H9 (cell line): ENCODE data around the gene GRIK4. TPM values are rescaled to one million over a fixed set of nuclear protein-coding genes. Genes with fewer than 3 reads are reported as not detected.

Experiments used
- DNase-seq: peaks from one replicate; pipeline ENCODE4 v3.0.0-alpha.2; 2017
- H2AFZ ChIP-seq: one replicate; pipeline ENCODE4 v1.6.1; 2013; ENCODE audit warnings: mild to moderate bottlenecking, low read length, control low read depth, moderate library complexity
- H2AK5ac ChIP-seq: 2 replicates; pipeline ENCODE4 v1.6.1; 2013; ENCODE audit warnings: low read length, control low read depth, mixed read lengths; ENCODE audit not compliant: insufficient read length
- H2BK120ac ChIP-seq: one replicate; pipeline ENCODE4 v1.6.1; 2013; ENCODE audit warnings: low read depth, mild to moderate bottlenecking, low read length, control low read depth, inconsistent platforms; ENCODE audit not compliant: poor library complexity, severe bottlenecking
- H2BK12ac ChIP-seq: 2 replicates; pipeline ENCODE4 v1.6.1; 2013; ENCODE audit warnings: low read length, control low read depth, mixed read lengths, low read depth; ENCODE audit not compliant: insufficient read length
- H2BK15ac ChIP-seq: 2 replicates; pipeline ENCODE4 v1.6.1; 2013; ENCODE audit warnings: low read depth, low read length, control low read depth
- H2BK20ac ChIP-seq: one replicate; pipeline ENCODE4 v1.6.1; 2013; ENCODE audit warnings: low read depth, mild to moderate bottlenecking, low read length, control low read depth, inconsistent platforms; ENCODE audit not compliant: poor library complexity, severe bottlenecking
- H2BK5ac ChIP-seq: 2 replicates; pipeline ENCODE4 v1.6.1; 2013; ENCODE audit warnings: low read length, control low read depth, mixed read lengths; ENCODE audit not compliant: insufficient read length
- H3K14ac ChIP-seq: 2 replicates; pipeline ENCODE4 v1.6.1; 2013; ENCODE audit warnings: low read length, control low read depth; ENCODE audit not compliant: insufficient read depth
- H3K18ac ChIP-seq: 2 replicates; pipeline ENCODE4 v1.6.1; 2013; ENCODE audit warnings: low read depth, mild to moderate bottlenecking, mixed read lengths, low read length, control low read depth; ENCODE audit not compliant: insufficient read length
- H3K23ac ChIP-seq: 2 replicates; pipeline ENCODE4 v1.6.1; 2013; ENCODE audit warnings: low read length, control low read depth, mixed read lengths, low read depth; ENCODE audit not compliant: insufficient read length
- H3K23me2 ChIP-seq: 2 replicates; pipeline ENCODE4 v1.6.1; 2013; ENCODE audit warnings: low read depth, mild to moderate bottlenecking, mixed read lengths, low read length, control low read depth; ENCODE audit not compliant: insufficient read length, poor library complexity, severe bottlenecking
- H3K27ac ChIP-seq: 2 replicates; pipeline ENCODE4 v1.5.1; 2013; ENCODE audit warnings: low read length, control low read depth, mixed read lengths, low read depth; ENCODE audit not compliant: insufficient read length
- H3K27me3 ChIP-seq: 2 replicates; pipeline ENCODE4 v1.6.1; 2013; ENCODE audit warnings: low read length, control low read depth, inconsistent platforms; ENCODE audit not compliant: insufficient read depth
- H3K4ac ChIP-seq: 2 replicates; pipeline ENCODE4 v1.6.1; 2013; ENCODE audit warnings: low read depth, mild to moderate bottlenecking, control low read depth, inconsistent platforms, low read length, moderate library complexity
- H3K4me1 ChIP-seq: 2 replicates; pipeline ENCODE4 v1.6.1; 2013; ENCODE audit warnings: low read length, control low read depth, inconsistent platforms; ENCODE audit not compliant: insufficient read depth
- H3K4me2 ChIP-seq: 2 replicates; pipeline ENCODE4 v1.6.1; 2013; ENCODE audit warnings: low read length, control low read depth, mixed read lengths; ENCODE audit not compliant: insufficient read length, insufficient read depth
- H3K56ac ChIP-seq: 2 replicates; pipeline ENCODE4 v1.6.1; 2013; ENCODE audit warnings: low read depth, mild to moderate bottlenecking, mixed read lengths, low read length, control low read depth; ENCODE audit not compliant: insufficient read length
- H3K79me1 ChIP-seq: 2 replicates; pipeline ENCODE4 v1.6.1; 2013; ENCODE audit warnings: low read depth, mild to moderate bottlenecking, moderate library complexity, low read length, control low read depth, inconsistent platforms; ENCODE audit not compliant: insufficient read depth, poor library complexity, severe bottlenecking
- H3K79me2 ChIP-seq: 2 replicates; pipeline ENCODE4 v1.6.1; 2013; ENCODE audit warnings: low read length, control low read depth, inconsistent platforms; ENCODE audit not compliant: insufficient read depth
- H3K9ac ChIP-seq: 2 replicates; pipeline ENCODE4 v1.6.1; 2013; ENCODE audit warnings: low read length, control low read depth, mixed read lengths; ENCODE audit not compliant: insufficient read length; ENCODE audit errors: extremely low read depth
- H3K9me3 ChIP-seq: one replicate; pipeline ENCODE4 v1.6.1; 2013; ENCODE audit warnings: low read depth, low read length, inconsistent platforms; ENCODE audit not compliant: control insufficient read depth
- H3T11ph ChIP-seq: one replicate; pipeline ENCODE4 v1.6.1; 2013; ENCODE audit warnings: mild to moderate bottlenecking, low read length, control low read depth, inconsistent platforms
- H4K20me1 ChIP-seq: one replicate; pipeline ENCODE4 v1.6.1; 2013; ENCODE audit not compliant: control insufficient read depth, insufficient read length, insufficient read depth
- H4K5ac ChIP-seq: 2 replicates; pipeline ENCODE4 v1.6.1; 2013; ENCODE audit warnings: low read depth, mild to moderate bottlenecking, mixed read lengths, low read length, control low read depth; ENCODE audit not compliant: insufficient read length
- H4K8ac ChIP-seq: replicated peaks from 2 replicates; pipeline ENCODE4 v1.6.1; 2013; ENCODE audit warnings: low read length, control low read depth, mixed read lengths, low read depth; ENCODE audit not compliant: insufficient read length
- H4K91ac ChIP-seq: 2 replicates; pipeline ENCODE4 v1.6.1; 2013; ENCODE audit warnings: low read depth, mild to moderate bottlenecking, moderate library complexity, mixed read lengths, low read length, control low read depth; ENCODE audit not compliant: insufficient read length
- H3K27ac Mint-ChIP-seq, 3 experiments: 2 replicates in 2 of 3; 3 replicates in 1 of 3; pipeline ENCODE4 v1.8.0; 2020 to 2021; ENCODE audit warnings: mixed read lengths in 3 of 3, mild to moderate bottlenecking in 1 of 3, moderate library complexity in 1 of 3
- H3K27me3 Mint-ChIP-seq: 2 replicates; pipeline ENCODE4 v1.8.0; 2021; ENCODE audit warnings: low read depth, mild to moderate bottlenecking, moderate library complexity, mixed read lengths
- H3K36me3 Mint-ChIP-seq, 3 experiments: 2 replicates in 2 of 3; 3 replicates in 1 of 3; pipeline ENCODE4 v1.8.0; 2020 to 2021; ENCODE audit warnings: low read depth in 3 of 3, mixed read lengths in 3 of 3; ENCODE audit not compliant: insufficient read depth in 1 of 3
- H3K4me1 Mint-ChIP-seq, 2 experiments: 2 replicates each; pipeline ENCODE4 v1.8.0; 2020; ENCODE audit warnings: mixed read lengths in 2 of 2
- H3K4me3 Mint-ChIP-seq, 2 experiments: 2 replicates in 1 of 2; 3 replicates in 1 of 2; pipeline ENCODE4 v1.8.0; 2020 to 2021; ENCODE audit warnings: mild to moderate bottlenecking in 2 of 2, mixed read lengths in 2 of 2, moderate library complexity in 1 of 2
- H3K9me3 Mint-ChIP-seq, 2 experiments: 2 replicates in 1 of 2; 3 replicates in 1 of 2; pipeline ENCODE4 v1.8.0; 2020; ENCODE audit warnings: mild to moderate bottlenecking in 2 of 2, mixed read lengths in 2 of 2, moderate library complexity in 1 of 2
- WGBS: extraction: QIAGEN DNeasy Blood & Tissue Kit; methylation state at CpG from one replicate; pipeline ENCODE4 v1.1.7; 2013; ENCODE audit warnings: missing lambda C conversion rate, low lambda C conversion rate, mixed read lengths; ENCODE audit not compliant: insufficient read length; ENCODE audit errors: extremely low coverage; 5-methylcytosine and 5-hydroxymethylcytosine counted together
- total RNA-seq: library from RNA; stranded (reverse); gene quantifications from 2 replicates; pipeline ENCODE4 v1.2.1, GENCODE V29; 2021
- TF ChIP-seq, protein P1 (sequence below): fragments of 200-600 bp; sonication (generic); conservative IDR thresholded peaks from 3 replicates; pipeline ENCODE4 v1.8.0; 2021; ENCODE audit warnings: antibody characterized with exemption, mild to moderate bottlenecking

Gene GRIK4
- total RNA-seq, 1 experiment from 2014 or later: 2.3 TPM

DNA sequence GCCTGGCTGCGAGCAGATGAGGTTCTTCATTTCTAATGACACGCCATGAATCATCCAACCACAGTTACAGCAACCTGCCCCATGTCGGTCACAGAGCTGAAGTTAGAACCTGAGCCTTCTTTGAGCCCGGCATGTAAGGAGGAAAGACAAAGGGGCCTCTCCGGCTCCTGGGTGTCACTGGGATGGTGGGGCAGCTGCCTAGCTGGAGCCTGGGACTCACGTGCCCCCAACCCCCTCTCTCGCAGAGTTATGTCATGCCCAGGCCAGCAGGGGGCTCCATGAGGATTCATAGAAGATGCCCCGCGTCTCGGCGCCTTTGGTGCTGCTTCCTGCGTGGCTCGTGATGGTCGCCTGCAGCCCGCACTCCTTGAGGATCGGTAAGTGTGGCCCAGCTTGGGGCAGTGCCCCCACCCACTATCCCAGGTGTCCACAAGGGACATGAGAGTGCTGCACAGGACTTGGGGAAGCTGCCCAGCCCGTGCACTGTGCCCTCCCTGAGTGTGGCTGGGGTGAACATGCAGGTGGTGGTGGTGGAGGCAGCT lies 148.5 kb downstream of the GRIK4 start:
- peaks cover 35% of the 10 kb centered on the region for H3K27me3 Mint-ChIP-seq
- H3K9me3 Mint-ChIP-seq: no peaks in the 10 kb centered on the region
- Histone ChIP-seq H3K9me3 (no peaks in the 10 kb centered on the region), H3K79me1 (no peaks in the 10 kb centered on the region), H3K14ac (no peak overlapping the region), H3T11ph (no peak overlapping the region), H3K23ac (no peak overlapping the region), H3K79me2 (no peaks in the 10 kb centered on the region), H3K27ac (no peak overlapping the region), H3K4ac (no peak overlapping the region), H2BK120ac (no peak overlapping the region), H2BK20ac (no peak overlapping the region), H4K5ac (no peak overlapping the region), H3K4me2 (no peak overlapping the region), H3K18ac (no peak overlapping the region), H4K8ac (no peak overlapping the region), H3K27me3 (no peaks in the 10 kb centered on the region), H2BK5ac (no peak overlapping the region), H3K9ac (no peak overlapping the region), H3K23me2 (no peaks in the 10 kb centered on the region), H3K56ac (no peak overlapping the region), H2AFZ (no peak overlapping the region), H2AK5ac (no peak overlapping the region), H4K91ac (no peak overlapping the region), H4K20me1 (no peaks in the 10 kb centered on the region), H2BK12ac (no peak overlapping the region), H2BK15ac (no peak overlapping the region), H3K4me1 (no peaks in the 10 kb centered on the region)
- TF ChIP-seq, protein P1, sequence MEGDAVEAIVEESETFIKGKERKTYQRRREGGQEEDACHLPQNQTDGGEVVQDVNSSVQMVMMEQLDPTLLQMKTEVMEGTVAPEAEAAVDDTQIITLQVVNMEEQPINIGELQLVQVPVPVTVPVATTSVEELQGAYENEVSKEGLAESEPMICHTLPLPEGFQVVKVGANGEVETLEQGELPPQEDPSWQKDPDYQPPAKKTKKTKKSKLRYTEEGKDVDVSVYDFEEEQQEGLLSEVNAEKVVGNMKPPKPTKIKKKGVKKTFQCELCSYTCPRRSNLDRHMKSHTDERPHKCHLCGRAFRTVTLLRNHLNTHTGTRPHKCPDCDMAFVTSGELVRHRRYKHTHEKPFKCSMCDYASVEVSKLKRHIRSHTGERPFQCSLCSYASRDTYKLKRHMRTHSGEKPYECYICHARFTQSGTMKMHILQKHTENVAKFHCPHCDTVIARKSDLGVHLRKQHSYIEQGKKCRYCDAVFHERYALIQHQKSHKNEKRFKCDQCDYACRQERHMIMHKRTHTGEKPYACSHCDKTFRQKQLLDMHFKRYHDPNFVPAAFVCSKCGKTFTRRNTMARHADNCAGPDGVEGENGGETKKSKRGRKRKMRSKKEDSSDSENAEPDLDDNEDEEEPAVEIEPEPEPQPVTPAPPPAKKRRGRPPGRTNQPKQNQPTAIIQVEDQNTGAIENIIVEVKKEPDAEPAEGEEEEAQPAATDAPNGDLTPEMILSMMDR: peak; percentile 78
- peak; percentile 83 for DNase-seq
- H3K4me3 Mint-ChIP-seq: no peak overlapping the region
- peaks cover 15 to 35% of the 10 kb centered on the region in 2 experiments for H3K4me1 Mint-ChIP-seq
- H3K36me3 Mint-ChIP-seq: no peaks in the 10 kb centered on the region
- no CpG with 5 or more reads among the region's 17 CpGs for WGBS
- H3K27ac Mint-ChIP-seq: no peak overlapping the region
